Stimulated activated CD8-positive, alpha-beta memory T cell treated with anti-CD3 and anti-CD28 coated beads, Interleukin-12 subunit alpha, Interleukin-12 subunit beta, amount 100 ng/mL, for 1 hour (primary cell): ENCODE data around the gene FBXW8.

Experiments used
- DNase-seq: peaks from one replicate; pipeline ENCODE4 v3.0.0-alpha.2; 2020; ENCODE audit warnings: low read depth

Gene FBXW8

DNA sequence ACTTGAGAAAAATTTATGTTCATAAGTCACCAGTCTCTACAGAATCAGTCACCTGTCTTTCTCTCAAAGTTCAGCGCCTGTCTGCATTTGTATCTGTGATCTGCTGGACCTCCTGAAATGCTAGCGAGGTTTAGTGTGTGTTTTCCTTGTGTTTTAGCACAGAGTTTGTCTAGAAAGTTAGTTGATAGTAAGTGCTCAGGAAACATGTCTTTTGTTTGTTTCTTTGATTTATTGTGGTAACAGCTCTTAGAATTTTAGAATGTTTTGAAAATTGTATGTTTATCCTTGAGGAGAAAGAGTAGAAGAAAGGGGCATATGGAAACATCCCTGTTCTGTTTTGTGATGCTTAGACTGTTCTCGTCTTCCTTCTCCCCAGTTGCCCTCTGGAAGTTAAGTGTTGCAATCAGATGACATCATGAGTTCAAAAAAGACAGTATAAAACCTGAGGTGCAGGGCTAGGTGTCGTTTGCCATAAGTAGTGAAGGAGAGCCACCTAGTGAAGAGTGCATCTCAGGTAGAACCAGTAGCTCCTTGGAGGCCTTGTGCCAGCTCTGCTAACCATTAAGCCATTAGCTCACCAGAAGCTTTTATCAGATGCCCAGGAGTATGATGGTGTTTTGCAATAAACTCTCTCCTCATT lies 44.8 kb downstream of the FBXW8 start:
- no peak for DNase-seq

- no peak for DNase-seq
These were observed 47.9 kb downstream of the FBXW8 start for GRCh38 chr12:116958402-116959197.

GRCh38 chr12:116959198-116959460 lies 48.4 kb downstream of the FBXW8 start:
- no peak for DNase-seq

- DNase-seq, result no peak
These were observed 49.2 kb downstream of the FBXW8 start for GRCh38 chr12:116959845-116960514.

- DNase-seq, result no peak
These were observed 51.4 kb downstream of the FBXW8 start for GRCh38 chr12:116962197-116962596.

- DNase-seq, result no peak
These were observed 52.1 kb downstream of the FBXW8 start for GRCh38 chr12:116962783-116963356.

GRCh38 chr12:116964054-116965050 lies 53.6 kb downstream of the FBXW8 start:
- DNase-seq, result no peak

- no peak for DNase-seq
These were observed 58.2 kb downstream of the FBXW8 start for GRCh38 chr12:116968986-116969385.

DNA sequence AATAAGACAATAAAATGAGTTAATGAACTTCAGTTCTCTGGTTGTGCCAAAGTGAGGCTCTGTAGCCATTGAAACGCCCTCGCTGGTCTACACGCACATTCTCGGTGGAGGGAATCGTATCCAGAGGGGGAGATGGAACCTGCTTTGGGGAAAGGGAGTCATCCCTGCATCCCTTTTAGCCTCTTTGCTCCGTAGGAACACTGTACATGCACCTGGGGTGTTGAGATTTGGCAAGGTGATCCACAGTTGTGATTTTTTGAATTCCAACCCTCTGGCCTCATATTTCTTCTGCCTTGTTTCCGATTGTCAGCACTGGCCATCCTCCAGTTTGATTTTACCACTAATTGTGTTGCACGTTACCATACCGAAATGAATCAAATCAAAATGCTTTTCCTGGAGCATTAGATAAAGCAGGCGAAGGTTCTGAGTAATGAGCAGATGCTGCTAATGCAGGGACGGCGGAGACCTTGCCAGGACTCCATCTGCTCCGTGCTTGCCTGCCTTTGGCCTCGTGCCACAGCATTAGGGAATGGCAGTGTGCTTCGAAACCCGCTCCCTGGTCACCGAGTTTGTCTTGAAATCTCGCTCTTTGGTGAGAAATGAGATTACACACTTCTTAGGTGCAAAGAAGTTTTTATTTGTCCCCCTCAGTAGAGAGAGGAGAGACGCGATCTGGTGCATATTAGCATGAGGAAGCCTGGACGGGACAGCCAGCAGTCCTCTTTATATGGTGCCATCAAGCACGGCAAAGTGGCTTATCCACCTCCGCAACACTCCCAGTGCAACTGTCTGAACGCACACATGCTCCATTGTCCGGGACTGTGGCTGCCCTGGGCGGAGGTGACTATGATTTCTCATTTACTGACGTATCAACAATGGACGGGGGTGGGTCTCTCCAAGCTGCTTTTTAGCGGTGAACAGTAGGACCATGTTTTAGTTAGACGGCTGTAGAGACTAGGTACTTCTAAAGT lies 59.1 kb downstream of the FBXW8 start:
- DNase-seq, result no peak

GRCh38 chr12:116971222-116971621 lies 60.5 kb downstream of the FBXW8 start:
- DNase-seq, result no peak

DNA sequence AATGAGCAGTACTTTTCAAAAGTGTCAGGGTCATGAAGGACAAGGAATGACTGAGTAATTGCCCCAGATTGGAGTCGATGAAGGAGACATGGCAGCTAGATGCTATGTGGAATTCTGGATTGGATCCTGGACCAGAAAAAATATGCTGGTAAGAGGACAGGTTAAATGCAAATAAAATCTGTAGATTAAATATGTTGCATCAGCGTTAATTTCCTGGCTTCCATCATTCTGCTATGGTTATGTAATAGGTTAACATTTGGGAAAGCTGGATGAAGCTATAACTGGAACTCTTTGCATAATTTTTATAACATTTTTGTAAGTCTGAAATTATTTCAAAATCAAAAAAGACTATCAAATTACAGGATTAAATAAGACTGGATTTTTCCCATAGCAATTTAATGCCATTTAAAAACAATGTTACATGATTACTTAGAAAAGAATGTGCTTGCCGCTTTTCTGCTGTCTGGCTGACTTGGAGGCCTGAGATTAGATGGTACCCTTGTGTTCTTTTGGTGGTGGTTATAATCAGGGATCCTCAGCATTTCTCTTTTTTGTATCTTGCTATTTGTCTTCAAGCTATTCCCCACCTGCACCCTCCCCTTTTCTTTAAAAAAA lies 65.1 kb downstream of the FBXW8 start:
- no peak for DNase-seq

DNA sequence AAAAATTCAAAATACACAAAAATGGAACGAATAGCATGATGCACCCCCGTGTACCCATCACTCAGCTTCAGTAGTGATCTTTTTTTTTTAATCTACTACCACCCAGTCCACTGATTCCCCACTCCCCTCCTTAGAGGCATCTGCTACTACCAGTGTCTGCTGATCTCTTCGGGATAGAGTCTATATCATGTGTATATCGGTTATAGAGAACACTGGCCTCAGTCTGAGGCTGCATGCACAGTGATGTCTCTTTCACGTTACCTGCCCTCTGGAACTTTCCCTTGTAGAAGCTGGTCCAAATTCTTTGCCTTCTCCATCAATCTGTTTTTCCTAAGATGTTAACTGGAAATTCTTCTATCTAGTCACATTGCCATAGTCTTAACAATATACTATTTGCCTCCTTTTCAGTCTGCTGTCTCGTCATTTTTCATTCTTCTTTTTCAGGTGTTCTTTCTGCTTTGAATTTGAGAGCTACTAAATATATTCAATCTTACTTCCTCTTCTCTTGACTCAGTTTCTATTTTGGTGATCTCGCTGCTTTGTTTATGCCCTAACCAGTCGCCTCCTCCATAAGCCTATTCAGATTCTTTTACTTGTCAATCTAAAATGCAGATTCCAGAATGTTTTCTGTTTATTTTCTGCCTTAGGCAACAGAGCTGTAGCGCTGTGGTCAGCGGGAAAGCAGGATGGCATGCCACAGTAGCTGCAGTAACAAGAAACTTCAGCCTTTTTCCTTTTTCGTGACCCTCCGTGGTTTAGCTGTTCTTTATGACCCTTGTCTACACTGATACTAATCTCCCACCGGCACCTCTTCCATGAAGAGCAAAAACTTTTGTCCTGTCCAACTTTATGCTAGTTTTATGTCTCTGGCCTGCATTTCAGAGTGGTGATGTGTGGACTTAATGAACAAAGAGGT lies 67.0 kb downstream of the FBXW8 start:
- DNase-seq, result no peak

GRCh38 chr12:116978791-116979508 lies 68.2 kb downstream of the FBXW8 start:
- DNase-seq, result no peak

DNA sequence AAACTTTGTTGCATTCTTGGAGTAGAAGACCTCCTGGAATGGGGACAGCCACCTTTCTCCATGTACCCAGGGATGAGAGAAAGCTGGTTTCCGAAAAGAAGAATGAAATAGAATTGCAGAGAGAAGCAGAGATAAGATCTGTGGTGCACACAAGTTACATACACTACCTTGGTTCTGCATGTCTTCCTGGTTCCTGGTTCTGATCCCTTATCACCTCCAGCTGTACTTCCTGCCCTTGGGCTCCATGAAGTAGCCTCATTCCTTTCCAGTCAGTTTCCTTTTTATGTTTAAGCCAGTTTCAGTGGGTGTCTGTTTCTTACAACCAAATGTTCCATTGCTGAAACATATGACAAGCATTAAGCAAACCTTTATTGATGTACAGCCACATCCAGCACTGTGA lies 69.3 kb downstream of the FBXW8 start:
- no peak for DNase-seq

DNA sequence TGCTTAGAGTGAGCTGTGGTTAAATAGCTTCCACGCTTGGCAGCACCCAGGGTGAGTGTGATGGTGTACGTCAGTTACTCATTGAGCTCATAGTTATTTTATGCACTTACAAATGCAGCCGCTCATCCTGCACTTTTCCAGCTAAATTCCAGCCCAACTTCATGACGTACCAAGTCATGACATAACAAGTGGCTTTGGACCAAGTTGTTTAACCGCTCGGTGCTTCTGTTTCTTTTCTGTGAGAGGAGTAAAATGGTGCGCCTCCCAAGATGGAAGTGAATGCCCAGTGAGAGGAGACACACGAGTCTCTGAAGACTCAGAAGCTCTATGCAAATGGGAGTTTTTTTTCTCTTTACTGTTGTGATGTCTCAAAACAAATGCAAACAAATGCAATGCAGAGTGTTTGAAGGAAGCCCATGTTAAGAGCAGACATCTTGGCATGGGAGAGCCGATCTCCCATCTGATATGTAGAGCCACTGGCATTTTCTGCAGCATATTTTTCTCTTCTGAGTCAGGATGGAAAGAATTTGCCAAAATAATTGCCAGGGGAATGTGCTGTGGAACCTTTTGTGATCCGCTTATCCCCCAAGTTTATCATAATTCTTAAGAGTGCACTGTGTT lies 72.2 kb downstream of the FBXW8 start:
- DNase-seq, result no peak

- DNase-seq, result no peak
These were observed 73.3 kb downstream of the FBXW8 start for GRCh38 chr12:116984098-116984497.

GRCh38 chr12:116990329-116990728 lies 79.6 kb downstream of the FBXW8 start:
- no peak for DNase-seq
